HG03565 (cell line): ENCODE results near the gene WWC1.
A peak's percentile ranks its signal among the peaks of the same experiment; 100 is the strongest.
"Not testable (repeated sequence)": the region's sequence is repeated elsewhere in the genome, so short reads cannot be mapped to it uniquely, and the experiment has no call there.

Experiments
- ATAC-seq: cut with Tn5 transposase; IDR thresholded peaks from one replicate; pipeline ENCODE4 v1.9.1; 2021; ENCODE audit warnings: mild to moderate bottlenecking, moderate library complexity; ENCODE audit not compliant: unreplicated experiment

Gene WWC1

DNA sequence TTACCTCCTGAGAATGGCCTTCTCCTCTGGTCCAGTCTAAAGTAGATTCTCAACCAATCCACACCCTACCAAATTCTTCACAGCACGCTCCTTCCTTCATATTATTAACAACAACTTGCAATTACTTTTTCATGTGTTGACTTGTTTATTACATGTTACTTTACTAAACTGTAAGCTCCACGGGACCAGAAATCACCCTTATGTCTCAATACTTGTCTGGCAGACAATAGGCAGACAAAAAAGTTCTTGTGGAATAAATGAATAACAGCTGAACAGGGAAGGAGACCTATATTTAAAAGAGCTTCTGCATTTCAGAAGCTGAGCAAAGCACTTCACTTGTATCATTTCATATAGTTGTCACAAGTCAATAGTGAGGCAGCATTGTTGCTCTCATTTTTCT is 5.7 kb upstream of the WWC1 start:
- no peak for ATAC-seq

DNA sequence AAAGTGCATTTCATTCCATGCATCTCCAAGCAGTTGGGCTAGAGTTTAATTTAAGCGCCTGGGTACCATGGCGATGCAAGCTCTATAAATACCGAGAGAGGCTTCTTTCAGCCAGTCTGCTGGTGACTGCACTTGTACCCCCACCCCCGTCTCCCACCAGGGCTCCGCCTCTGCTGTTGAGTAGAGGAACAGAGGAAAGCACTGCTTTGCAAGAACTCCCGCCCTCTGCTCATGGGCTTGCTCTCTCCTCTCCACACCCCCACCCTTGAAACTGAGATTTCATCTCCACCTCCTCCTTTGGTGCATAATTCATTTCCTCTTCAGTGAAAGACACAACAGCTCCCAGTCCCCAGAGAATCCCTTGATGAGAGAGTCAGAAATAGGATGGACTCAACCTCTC is 5.1 kb upstream of the WWC1 start:
- ATAC-seq = peak; percentile 39

DNA sequence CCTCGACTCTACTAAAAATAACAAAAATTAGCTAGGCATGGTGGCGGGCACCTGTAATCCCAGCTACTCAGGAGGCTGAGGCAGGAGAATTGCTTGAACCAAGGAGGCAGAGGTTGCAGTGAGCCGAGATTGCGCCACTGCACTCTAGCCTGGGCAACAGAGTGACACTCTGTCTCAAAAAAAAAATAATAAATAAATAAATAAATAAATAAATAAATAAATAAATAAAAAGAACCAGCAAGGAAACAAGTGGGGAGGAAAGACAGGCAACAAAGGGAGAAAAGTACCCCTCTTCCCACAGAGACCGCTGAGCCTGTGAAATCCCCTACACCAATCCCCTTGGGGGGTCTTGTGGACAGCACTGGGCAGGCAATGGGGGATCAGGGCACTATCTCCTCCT is 4.6 kb upstream of the WWC1 start:
- ATAC-seq = not testable (repeated sequence)

DNA sequence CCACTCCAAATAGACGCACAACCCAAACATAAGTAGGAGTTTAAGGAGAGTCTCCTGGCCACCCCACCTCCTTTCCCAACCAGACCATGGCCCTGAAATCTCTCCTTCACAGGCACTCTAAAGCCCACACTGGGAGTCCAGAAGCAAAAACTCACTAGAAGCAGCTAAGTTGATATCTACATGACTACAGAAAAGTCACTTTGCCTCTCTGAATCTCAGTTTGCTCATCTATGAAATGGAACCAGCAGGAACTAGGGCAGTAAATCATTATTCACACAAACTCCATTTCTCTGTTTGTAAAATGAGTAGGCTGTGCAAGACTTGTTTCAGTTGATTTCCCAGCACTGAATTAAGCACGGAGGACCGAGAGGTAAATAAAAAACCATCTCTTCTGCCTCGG is 4.1 kb upstream of the WWC1 start:
- no peak for ATAC-seq

DNA sequence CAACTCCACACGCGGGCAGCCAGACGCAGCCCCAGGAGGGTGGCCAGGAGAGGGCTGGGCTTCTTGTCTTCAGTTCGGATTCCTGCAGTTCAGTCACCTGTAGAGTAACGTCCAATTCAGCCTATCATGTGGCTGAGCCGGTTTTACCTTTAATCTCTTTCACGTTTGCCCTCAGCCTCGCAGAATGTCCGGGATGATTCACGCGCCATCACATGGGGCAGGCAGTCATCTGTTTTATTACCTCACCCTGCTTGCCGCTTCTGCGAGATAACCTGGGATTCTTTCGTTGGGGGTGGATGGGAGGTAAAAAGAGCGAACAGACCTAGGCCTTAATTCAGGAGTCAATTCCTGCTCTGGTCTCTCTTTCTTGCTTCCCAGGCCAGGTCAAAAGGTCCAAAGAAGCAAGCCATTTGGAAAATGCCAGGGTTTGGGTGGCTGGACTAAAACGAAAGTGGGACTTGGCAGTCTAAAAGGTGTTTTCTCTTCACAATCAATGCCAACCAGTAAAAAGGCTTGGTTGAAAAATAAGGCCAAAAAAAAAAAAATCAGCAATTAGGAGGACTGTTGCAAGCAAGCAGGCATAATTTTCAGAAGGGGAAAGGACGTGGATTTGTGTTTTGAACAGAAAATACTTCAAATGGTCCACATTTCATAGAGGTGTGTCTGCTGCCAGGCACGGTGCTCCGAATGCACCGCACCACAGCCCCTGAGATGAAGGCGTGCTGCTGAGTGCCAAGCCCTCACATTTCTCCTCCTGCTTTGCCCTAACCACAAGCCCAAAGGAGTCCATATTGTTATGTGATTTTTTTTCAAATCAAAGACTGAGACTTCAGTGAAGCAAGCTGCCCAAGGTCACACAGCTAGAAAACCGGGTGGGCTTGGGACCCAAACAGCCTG is 2.8 kb upstream of the WWC1 start:
- ATAC-seq = no peak

DNA sequence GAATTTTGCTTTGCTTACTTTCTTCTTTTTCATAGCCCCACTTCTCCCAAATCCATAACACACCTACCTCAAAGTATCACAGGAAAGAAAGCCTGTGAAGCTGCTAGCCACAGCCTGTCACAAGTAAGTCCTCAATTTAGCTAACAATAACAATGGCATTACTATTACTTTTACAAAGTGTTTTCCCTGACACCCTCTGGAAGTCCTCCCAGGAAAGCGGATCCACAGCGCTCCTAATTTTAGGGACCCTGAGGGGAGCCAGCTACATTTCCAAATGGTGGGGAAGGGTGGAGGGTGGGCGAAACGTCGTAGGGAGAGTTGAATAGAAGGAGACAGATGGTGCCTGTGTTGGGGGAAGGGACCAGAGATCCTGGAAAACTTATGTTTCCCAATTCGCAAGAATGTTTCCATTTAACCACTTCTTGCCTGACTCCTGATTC is 523 bp upstream of the WWC1 start:
- no peak for ATAC-seq

DNA sequence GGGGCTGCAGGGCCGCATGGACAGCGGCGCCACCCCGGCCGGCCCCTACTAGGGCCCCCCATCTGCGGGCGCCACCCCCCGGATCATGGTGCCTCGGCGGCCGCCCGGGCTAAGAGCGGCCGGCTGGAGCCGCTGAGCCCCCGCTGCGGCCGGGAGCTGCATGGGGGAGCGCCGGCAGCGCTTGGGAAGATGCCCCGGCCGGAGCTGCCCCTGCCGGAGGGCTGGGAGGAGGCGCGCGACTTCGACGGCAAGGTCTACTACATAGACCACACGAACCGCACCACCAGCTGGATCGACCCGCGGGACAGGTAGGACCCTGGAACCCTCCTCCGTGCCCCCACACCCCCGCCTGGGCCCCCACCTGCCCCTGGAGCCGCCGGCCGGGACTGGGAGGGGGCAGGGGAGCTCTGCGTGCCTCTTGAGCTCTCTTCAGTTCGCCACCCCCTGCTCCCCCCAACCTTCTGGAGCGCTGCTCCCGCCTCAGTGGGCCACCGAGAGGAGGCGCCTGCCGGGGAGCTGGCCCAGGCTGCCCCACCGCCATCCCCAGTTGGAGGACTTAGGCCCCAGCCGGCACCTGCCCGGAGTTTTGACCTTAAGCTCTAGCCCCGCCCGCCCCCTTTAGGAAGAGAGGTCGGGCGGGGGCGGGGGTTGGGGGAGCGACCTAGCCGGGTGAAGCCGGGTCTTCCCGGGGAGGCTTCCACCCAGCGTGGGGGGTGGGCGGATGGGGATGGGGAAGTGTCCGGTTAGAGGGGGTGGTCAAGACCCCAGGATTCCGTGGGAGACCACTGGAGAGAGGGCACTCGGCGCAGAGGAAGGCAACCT is 730 bp downstream of the WWC1 start:
- peak; percentile 17 for ATAC-seq

DNA sequence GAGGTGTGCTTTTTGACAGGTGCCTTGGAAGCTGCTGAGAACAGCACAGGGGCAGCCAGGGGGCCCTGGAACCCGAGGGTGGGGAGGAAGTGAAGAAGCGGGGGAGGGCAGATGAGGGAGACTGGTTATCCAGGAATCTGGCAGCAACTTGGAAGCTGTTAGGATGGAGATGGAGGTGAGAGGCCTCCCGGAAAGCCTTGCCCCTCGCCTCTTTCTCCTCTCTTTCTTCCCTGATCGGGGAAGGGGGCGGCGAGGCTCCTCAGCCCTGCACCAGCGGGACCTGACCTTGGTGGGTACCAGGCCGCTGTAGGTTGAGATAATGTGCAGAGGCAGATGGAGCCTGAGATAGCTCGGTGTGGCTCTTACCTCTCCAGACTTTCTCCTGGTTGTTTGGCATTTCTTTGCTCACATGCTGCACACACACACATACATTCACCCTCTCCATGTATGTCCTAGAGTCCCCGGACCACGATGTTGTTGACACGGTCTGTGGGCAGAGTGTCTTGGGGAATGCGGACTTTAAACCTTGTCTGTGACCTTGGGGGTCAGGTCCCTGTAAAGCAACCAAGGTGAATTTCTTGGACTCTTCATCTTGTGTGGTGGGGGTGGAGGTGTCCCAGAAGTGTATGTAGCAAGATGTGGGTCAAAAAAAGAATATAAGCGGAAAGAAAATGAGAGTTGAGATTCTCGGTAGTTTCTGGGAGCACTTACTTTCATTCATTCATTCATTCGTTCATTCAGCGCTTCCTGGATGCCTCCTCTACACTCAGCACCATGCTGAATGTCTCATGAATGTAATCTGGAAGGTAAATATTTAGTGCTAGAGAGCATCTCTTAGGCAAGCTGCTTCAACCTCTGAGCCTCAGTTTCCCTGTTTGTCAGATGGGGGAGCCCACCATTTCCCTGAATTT is 1.6 kb downstream of the WWC1 start:
- no peak for ATAC-seq

DNA sequence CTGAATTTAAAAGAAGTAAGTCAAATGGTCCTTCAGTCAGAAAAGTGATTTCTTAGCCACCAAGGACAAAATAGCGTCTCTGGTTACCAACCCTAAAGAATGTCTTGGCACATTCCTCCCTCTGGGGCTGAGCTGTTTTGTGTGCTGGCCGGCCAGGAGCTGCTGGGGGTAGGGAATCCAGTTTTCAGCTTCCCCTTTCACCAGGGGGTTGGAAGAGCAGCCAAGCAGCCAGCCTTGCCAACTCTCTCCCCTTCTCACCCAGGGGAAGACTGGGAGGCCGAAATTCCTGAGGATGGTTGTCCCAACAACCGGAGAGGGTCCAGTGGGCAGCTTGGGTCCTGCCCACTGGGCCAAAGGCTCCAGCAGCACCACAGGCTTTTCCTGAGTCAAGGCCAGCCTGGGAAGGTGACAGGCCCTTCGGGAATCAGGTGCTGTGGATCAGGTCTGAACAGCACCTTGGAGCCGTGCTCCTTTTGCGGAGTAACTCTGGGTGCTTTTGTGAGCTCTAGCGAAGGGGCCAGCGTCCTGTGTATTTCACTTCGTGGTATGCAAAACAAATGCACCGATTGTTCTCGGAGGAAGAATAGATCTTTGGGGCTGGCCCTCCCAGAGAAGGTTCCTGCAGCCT is 4.2 kb downstream of the WWC1 start:
- no peak for ATAC-seq

DNA sequence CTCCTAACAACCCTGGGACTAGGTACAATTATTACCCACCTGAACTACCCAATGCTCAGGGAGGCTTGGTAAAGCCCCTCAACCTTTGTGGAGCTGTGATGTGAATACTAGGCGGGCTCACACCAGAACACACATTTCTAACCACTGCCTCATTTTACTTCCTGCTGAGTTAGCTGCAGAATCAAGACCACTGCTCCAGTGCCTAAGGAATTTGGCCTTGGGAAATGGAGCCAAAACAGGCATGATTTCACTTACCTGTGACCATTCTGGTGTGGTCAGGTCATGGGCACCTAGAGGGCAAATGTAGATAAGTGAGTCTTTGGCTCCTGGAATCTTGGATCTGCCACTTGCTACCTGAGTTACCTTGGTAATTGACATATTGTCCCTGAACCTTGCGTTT is 5.2 kb downstream of the WWC1 start:
- ATAC-seq = no peak

DNA sequence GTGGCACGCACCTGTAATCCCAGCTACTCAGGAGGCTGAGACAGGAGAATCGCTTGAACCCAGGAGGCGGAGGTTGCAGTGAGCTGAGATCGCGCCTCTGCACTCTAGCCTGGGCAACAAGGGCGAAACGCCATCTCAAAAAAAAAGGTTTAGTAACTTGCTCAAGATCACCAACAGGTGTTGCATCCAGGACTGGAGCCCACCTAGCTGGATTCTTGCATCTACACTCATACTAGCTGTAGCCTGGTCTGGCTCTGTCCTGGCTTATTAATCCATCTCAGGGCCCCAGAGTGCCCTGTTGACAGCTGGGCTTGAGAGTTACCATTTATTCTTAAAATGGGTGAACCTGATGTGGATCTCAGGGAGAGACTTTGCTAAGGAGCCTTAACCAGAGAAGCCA is 7.5 kb downstream of the WWC1 start:
- no peak for ATAC-seq

DNA sequence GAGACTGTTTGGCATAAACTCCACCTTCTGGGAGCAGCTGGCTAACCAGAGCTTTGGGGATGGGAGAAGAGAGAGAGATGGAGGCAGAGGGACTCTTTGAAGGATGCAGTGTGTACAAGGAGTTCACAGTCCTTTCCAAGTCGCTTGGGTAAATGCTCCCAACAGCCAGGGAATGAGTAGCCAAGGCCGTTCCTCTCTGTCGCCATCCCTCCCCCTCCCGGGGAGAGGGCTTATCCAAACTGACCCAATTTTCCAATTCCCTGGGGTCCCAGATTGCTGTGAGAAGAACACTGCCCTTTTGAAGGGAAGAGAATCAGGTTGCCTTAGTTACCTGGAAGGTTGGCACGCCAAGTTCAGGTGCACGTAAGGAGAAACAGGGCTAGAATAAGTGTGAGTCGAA is 7.9 kb downstream of the WWC1 start:
- ATAC-seq = no peak

DNA sequence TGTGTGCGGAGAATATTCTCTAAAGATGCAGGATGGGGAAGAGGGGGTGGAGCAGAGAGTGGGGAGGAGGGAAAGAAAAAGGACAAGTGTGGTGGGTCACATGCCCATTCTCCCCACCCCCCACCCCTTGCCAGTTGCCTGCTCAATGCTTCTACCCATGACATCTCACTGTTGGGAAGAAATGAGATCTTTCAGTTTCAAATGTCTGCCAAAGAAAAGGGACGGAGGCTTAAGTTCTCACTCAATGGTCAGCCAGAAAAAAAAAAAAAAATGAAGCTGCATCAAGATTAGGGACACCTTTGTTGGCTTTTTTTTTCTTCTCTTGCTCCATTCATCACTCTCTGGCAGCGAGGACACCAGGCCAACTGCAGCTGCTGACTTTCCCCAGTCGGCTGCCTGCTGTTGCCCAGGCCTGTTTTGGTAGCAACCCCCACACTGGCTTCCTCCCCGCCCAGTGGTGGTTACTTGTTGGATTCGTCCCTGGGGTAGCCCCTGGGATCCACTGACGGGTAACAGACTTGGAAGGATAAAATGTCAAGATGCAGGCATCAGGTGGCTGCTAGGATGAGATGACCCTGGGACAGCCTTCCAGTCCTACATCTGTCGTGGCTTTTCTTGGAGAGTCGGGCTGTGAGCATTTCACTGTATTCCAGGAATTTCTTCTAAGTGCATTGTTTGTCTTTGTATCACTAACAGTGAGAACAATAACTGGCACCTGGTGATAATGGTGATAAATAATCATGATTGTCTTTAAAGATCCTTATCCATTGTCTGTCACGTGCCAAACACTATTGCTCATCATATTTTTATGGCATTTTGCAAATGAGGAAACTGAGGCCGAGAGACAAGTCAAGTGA is 9.1 kb downstream of the WWC1 start:
- ATAC-seq = no peak

DNA sequence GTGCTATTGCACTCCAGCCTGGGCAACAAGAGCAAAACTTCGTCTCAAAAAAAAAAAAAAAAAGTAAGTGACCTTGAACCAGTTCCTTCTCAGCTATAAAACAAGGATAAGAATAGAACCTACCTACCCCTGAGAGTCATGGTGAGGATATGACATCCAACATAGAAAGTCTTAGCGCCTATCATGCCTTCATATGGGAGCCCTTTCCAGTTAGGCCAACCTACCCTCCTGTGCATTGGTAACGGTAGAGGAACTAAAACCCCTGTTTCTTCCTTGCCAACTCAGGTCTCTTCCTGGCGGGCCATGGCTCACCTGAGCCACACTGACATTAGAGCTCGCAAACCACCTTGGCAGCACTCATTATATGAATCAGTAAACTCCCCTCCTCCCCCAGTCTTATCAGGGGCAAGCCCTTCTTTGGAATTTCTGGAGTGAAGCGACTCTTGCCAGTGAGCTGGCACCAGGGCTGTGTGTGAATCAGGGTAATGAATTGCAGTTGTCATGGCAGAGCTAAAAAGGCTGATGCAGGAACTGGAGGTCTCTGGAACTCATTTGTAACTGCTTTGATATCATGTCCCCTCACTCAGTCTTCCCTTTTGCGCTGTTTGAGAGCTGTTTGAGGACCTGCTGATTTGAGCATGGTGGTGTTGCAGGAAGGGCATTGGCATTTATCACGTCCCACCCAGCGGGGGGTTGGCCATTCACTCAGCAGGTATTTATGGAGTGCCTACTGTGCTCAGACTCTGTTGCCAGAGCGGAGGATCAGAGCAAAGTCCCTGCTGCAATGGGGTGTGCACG is 10.3 kb downstream of the WWC1 start:
- no peak for ATAC-seq

DNA sequence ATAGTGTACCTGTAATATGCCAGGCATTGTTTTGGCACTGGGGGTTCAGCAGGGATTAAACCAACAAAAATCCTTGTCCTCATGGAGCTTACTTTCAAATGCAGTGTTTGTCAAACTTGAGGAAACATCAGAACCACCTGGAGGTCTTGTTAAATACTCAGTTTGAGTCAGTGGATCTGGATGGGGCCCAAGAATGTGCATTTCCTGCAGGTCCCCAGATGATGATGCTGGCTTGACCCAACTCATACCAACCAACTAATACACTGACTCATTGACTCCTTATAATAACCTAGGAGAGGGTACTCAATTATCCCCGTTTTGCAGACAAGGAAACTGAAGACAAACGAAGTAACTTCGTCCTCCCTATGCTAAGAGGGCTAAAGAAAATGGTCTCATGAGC is 11.3 kb downstream of the WWC1 start:
- ATAC-seq = no peak

DNA sequence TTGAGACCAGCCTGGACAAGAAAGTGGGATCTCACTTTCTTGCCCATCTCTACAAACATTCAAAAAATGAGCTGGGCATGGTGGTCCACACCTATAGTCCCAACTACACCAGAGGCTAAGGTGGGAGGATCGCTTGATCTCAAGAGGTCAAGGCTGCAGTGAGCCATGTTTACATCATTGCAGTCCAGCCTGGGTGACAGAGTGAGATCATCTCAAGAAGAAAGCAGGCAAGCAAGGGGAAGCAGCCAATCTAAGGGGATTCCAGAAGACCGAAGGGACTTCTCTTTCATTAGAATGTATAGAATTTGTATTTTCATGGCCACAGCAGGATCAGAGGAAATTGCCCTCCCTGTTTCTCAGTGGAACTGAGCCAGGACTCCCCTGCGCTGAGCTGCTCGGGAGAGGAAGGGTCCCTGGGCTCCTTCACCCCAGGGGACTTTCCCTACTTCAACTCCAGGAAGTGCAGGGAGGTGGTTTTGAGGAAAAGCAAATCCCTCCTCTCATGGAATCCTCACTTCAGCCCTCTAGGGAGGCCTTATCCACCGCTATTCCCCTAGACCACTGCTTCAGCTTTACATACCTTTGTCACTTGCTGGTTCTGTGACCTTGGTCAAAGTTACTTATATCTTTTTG is 12.1 kb downstream of the WWC1 start:
- ATAC-seq = no peak

DNA sequence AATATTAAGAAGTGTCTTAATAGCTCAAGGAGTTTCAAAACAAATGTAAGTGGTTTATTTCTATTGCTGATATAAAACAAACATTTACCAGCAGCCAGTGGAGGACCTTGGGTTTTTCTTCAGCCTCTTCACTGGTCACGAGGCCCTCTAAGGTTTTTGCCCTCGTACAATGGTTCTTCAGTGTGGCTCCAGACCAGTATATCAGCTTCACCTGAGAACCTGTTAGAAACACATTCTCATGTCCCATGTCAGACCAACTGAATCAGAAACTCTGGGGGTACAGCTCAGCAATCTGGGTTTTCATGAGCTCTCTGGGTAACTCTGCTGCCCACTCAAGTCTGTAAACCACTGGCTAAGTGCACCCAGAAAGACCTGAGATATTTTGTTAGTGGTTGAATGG is 12.9 kb downstream of the WWC1 start:
- no peak for ATAC-seq

DNA sequence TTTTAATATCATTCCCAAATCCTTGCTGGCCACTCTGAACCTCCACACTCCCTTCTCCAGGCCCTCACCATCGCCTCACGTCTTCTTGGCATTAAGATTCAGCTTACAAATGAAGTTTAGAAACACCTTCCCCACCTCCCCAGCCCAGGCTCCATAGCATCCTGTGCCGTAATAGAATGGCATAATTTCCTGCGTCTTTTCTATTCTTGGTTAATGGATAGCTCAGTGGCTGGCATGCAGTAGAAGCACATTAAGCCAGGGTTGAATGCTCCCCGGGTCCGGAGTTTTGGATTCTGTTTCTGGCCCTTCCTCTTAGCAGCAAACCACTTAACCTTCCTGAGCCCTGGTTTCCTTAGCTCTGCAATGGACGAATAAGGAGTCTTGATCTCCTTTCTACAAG is 13.8 kb downstream of the WWC1 start:
- ATAC-seq = no peak
